Measurements from ENCODE around the gene SORCS3.
"Not testable (repeated sequence)": the region's sequence is repeated elsewhere in the genome, so short reads cannot be mapped to it uniquely, and the experiment has no call there.

- TF ChIP-seq EP300 (conservative IDR thresholded peaks at IDR 0.05; ENCODE audit: poor library complexity, severe bottlenecking); RAD21 (conservative IDR thresholded peaks at IDR 0.05): not testable (repeated sequence)
- TF ChIP-seq, protein P1, sequence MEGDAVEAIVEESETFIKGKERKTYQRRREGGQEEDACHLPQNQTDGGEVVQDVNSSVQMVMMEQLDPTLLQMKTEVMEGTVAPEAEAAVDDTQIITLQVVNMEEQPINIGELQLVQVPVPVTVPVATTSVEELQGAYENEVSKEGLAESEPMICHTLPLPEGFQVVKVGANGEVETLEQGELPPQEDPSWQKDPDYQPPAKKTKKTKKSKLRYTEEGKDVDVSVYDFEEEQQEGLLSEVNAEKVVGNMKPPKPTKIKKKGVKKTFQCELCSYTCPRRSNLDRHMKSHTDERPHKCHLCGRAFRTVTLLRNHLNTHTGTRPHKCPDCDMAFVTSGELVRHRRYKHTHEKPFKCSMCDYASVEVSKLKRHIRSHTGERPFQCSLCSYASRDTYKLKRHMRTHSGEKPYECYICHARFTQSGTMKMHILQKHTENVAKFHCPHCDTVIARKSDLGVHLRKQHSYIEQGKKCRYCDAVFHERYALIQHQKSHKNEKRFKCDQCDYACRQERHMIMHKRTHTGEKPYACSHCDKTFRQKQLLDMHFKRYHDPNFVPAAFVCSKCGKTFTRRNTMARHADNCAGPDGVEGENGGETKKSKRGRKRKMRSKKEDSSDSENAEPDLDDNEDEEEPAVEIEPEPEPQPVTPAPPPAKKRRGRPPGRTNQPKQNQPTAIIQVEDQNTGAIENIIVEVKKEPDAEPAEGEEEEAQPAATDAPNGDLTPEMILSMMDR (IDR thresholded peaks at IDR 0.05; ENCODE audit: poor library complexity, severe bottlenecking), result not testable (repeated sequence)
Measured at GRCh38 chr10:104730593-104730992, 89.5 kb downstream of the SORCS3 start.
